Adipocyte (in vitro differentiated cells): ENCODE measurements around the gene CARD9.
"Not testable (repeated sequence)": the region's sequence is repeated elsewhere in the genome, so short reads cannot be mapped to it uniquely, and the experiment has no call there.

Source experiments
- DNase-seq: peaks from one replicate; pipeline ENCODE4 v3.0.0-alpha.2; 2015; ENCODE audit warnings: low read depth
- H3K27me3 ChIP-seq: replicated peaks from 2 replicates; pipeline ENCODE4 v1.7.0; 2013; ENCODE audit warnings: mild to moderate bottlenecking, low read length, moderate library complexity; ENCODE audit not compliant: control insufficient read depth, insufficient read depth
- H3K36me3 ChIP-seq: 2 replicates; pipeline ENCODE4 v1.7.0; 2013; ENCODE audit warnings: low read length, mild to moderate bottlenecking, moderate library complexity; ENCODE audit not compliant: control insufficient read depth, insufficient read depth, severe bottlenecking
- H3K4me1 ChIP-seq: 2 replicates; pipeline ENCODE4 v1.7.0; 2013; ENCODE audit warnings: mild to moderate bottlenecking, low read length, moderate library complexity; ENCODE audit not compliant: control insufficient read depth, insufficient read depth
- H3K4me3 ChIP-seq: 2 replicates; pipeline ENCODE4 v1.7.0; 2013; ENCODE audit warnings: mild to moderate bottlenecking, low read length, moderate library complexity
- H3K9ac ChIP-seq: 2 replicates; pipeline ENCODE4 v1.7.0; 2013; ENCODE audit warnings: mild to moderate bottlenecking, low read length, moderate library complexity
- H3K9me3 ChIP-seq: 2 replicates; pipeline ENCODE4 v1.7.0; 2013; ENCODE audit warnings: mild to moderate bottlenecking, low read length, moderate library complexity; ENCODE audit not compliant: control insufficient read depth

Gene CARD9

DNA sequence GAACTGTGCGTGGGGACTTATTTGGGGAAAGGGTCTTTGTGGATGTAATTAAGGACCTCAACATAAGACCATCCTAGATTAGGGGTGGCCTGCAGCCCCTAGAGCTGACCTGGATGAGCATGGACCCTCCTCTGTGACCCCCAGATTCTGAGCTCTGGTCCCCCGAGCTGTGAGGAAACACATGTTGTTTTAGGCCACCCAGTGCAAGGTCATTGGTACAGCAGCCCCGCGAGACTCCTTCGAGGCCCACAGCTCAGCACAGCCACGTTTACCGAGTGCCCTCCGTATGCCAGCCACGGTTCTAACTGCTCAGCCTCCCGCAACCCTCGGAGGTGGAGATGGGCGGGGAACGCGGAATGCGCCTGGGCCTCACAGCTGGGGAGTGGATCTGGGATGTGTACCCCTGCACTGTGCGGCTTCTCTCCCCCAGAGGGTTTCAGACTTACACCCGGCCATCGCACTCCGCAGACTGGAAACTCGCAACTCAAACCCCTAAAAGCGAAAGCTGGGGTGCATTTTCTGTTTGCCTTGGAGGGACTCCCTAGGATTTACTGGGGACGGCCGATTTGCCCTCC is 50.6 kb downstream of the CARD9 start:
- Histone ChIP-seq H3K9me3 (peaks cover 5% of the 10 kb centered on the region), H3K9ac (no peak overlapping the region), H3K4me1 (no peaks in the 10 kb centered on the region), H3K36me3 (no peaks in the 10 kb centered on the region), H3K27me3 (no peaks in the 10 kb centered on the region), H3K4me3 (no peak overlapping the region)
- DNase-seq, result no peak

DNA sequence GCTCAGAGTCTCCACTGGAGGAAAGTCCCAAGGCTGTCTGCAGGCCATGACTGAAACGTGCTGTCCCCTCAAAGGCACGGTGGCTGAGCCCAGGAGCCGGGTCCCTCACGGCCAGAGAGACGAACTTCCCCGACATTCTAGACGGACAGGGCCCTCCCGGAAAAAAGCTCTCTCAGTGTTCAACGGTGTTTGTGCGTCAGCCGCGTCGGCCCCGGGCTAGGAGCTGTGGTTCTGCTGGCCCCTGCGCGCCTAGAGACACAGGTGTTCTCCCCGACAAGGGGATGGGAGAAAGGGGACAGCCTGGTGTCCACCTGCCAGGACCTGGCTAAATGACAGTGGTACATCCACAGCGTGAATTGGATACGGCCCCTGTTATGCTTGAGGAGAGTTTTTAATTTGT is 51.9 kb downstream of the CARD9 start:
- Histone ChIP-seq H3K27me3 (no peaks in the 10 kb centered on the region), H3K4me3 (no peak overlapping the region), H3K9me3 (peaks cover 5% of the 10 kb centered on the region), H3K36me3 (no peaks in the 10 kb centered on the region), H3K4me1 (no peaks in the 10 kb centered on the region), H3K9ac (no peak overlapping the region)
- DNase-seq, result no peak

DNA sequence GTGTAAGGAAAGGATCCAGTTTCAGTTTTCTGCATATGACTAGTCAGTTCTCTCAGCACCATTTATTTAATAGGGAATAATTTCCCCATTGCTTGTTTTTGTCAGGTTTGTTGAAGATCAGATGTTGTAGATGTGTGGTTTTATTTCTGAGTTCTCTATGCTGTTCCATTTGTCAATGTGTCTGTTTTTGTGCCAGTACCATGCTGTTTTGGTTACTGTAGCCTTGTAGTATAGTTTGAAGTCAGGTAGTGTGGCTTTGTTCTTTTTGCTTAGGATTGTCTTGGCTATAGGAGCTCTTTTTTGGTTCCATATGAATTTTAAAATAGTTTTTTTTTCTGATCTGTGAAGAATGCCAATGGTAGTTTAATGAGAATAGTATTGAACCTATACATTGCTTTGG is 52.5 kb downstream of the CARD9 start:
- H3K9ac ChIP-seq, H3K9me3 ChIP-seq, H3K4me1 ChIP-seq, H3K36me3 ChIP-seq, DNase-seq, H3K4me3 ChIP-seq, H3K27me3 ChIP-seq: not testable (repeated sequence)

DNA sequence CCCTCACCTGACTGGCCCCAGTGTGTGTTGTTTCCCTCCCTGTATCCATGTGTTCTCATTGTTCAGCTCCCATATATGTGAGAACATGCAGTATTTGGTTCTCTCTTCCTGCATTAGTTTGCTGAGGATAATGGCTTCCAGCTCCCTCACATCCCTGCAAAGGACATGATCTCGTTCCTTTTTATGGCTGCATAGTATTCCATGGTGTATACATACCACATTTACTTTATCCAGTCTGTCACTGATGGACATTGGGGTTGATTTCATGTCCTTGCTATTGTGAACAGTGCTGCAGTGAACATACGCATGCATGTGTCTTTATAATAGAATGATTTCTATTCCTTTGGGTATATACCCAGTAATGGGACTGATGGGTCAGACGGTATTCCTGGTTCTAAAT is 53.5 kb downstream of the CARD9 start:
- H3K4me3 ChIP-seq, H3K4me1 ChIP-seq, H3K36me3 ChIP-seq, DNase-seq, H3K9ac ChIP-seq, H3K27me3 ChIP-seq: not testable (repeated sequence)
- peaks cover 12% of the 10 kb centered on the region for H3K9me3 ChIP-seq

DNA sequence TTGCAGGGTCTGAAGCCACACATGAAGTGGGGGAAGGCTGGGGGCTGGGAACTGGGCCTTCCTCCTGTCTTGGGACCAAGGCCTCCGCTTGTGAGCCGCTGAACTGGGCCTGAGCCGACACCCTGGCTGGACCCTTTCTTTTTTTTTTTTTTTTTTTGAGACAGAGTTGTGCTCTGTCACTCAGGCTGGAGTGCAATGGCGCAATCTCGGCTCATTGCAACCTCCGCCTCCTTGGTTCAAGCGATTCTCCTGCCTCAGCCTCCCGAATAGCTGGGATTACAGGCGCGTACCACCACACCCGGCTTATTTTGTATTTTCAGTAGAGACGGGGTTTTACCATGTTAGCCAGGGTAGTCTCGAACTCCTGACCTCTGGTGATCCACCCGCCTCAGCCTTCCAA is 54.2 kb downstream of the CARD9 start:
- not testable (repeated sequence) for H3K4me3 ChIP-seq, H3K9ac ChIP-seq, H3K36me3 ChIP-seq, H3K4me1 ChIP-seq, DNase-seq, H3K27me3 ChIP-seq
- peaks cover 19% of the 10 kb centered on the region for H3K9me3 ChIP-seq

DNA sequence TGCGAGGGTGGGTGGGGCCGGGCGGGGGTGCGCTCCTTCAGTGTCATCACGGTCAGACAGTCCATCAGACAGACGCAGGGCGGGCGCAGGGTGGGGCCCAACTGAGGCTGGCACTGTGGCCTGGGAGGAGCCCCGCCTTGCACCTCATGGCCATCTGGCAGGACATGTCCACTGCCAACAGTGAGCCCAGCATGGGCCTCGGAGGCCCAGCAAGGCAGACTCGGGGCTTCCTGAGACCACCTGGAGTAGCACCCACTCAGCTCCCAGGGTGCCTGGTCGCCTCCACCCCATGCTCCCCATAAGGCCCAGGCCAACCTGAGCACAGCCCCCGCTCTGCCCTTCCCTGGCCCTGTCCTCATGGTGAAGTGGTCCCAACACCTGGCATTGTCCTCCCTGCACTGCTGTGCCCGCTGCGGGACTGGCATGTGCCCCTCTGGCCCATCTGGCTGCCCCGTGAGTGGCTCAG is 54.7 kb downstream of the CARD9 start:
- no peak overlapping the region for H3K9ac ChIP-seq
- no peak overlapping the region for H3K4me3 ChIP-seq
- no peaks in the 10 kb centered on the region for H3K4me1 ChIP-seq
- H3K27me3 ChIP-seq, result no peaks in the 10 kb centered on the region
- DNase-seq, result no peak
- H3K9me3 ChIP-seq, result peaks cover 19% of the 10 kb centered on the region
- H3K36me3 ChIP-seq, result no peaks in the 10 kb centered on the region

DNA sequence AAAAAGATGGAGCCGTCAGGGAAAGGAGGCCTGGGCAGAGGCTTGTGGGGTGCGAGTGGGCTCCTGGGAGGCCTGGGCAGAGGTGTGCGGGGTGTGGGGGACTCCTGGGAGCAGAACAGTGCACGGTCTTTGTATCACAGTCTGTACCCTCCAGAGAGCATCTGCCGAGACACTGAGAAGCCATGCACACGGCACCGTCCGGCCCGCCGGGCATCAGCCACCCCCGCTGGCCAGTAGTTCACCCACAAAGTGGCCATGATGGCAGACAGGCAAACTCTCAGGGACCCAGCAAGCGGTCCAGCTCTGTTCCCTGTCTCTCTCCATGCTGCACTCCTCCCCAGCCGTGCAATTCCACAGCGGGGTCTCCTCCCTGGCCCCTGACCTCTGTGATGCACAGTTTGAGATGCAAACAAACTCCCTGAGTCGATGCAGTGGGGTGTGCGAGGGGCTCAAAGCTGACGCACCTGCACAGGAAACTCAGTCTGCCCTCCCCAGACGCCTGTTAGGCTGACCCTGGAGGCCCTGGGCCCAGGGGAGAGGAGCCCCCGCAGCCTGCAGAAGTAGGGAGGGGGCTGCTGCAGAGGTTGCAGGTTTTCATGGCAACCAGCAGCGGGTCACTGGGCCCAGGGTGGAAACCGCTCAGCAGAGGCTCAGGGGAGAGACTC is 55.2 kb downstream of the CARD9 start:
- H3K36me3 ChIP-seq, result no peaks in the 10 kb centered on the region
- H3K27me3 ChIP-seq, result peaks cover 2% of the 10 kb centered on the region
- H3K9ac ChIP-seq, result no peak overlapping the region
- DNase-seq, result no peak
- H3K4me1 ChIP-seq, result no peaks in the 10 kb centered on the region
- peaks cover 19% of the 10 kb centered on the region for H3K9me3 ChIP-seq
- no peak overlapping the region for H3K4me3 ChIP-seq

DNA sequence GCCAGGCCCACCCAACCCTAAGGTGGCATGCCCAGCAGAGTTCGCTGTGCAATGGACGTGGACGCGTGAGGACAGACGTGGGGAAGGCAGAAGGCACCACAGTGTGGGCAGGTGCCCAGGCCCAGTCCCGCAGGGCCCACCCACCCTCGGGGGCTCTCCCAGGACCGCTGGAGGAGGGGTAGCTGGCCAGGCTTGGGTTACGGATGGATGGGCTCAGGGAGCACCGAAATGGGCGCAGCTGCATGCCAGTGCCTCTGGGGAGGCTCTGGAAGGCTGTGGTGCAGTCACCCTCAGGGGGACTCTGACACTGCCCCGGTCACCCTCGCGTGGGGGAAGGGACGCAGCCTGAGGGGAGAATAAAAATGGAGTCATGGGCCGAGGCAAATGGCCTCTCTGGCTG is 55.8 kb downstream of the CARD9 start:
- DNase-seq, result no peak
- no peaks in the 10 kb centered on the region for H3K36me3 ChIP-seq

DNA sequence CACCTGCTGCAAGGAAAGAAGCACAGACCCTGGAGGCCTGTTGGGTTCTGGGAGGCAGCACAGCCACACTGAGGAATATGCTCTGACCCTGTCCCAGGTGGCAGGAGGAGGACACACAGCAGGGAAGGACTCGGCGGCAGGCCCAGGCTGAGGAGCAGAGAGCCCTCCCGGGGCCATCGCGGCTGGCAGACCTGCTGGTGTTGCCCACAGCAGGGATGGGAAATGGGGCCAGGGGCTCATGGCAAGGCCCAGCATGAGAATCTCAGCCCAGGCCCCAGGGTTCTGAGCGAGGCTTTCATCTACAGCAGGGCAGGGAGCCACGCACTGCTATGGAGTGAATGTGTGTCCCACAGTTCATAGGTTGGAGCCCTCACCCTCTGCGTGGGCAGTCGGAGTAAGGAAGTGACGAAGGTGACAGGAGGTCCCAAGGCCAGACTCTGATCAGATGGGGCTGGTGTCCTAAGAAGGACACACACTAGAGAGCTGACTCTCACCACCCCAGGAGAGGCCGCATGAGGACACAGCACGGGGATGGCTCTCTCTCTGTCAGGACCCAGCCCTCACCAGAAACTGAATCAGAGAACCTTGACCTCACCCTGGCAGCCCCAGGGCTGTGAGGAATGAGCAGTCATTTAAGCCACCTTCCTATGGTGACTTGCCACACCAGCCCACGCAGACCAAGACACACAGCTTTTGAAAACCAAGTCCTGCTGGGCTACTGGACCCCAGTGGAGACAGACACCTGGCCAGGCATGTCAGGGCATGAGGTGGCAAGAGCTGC is 56.4 kb downstream of the CARD9 start:
- H3K9ac ChIP-seq, result no peak overlapping the region
- no peaks in the 10 kb centered on the region for H3K4me1 ChIP-seq
- no peak for DNase-seq
- H3K36me3 ChIP-seq, result no peaks in the 10 kb centered on the region
- peaks cover 19% of the 10 kb centered on the region for H3K9me3 ChIP-seq
- H3K4me3 ChIP-seq, result no peak overlapping the region
- peaks cover 5% of the 10 kb centered on the region for H3K27me3 ChIP-seq

More for the DNA sequence above, 55.8 kb downstream of the CARD9 start:
- no peaks in the 10 kb centered on the region for H3K4me1 ChIP-seq
- H3K27me3 ChIP-seq, result peaks cover 3% of the 10 kb centered on the region
- no peak overlapping the region for H3K4me3 ChIP-seq
- peaks cover 19% of the 10 kb centered on the region for H3K9me3 ChIP-seq
- no peak overlapping the region for H3K9ac ChIP-seq

DNA sequence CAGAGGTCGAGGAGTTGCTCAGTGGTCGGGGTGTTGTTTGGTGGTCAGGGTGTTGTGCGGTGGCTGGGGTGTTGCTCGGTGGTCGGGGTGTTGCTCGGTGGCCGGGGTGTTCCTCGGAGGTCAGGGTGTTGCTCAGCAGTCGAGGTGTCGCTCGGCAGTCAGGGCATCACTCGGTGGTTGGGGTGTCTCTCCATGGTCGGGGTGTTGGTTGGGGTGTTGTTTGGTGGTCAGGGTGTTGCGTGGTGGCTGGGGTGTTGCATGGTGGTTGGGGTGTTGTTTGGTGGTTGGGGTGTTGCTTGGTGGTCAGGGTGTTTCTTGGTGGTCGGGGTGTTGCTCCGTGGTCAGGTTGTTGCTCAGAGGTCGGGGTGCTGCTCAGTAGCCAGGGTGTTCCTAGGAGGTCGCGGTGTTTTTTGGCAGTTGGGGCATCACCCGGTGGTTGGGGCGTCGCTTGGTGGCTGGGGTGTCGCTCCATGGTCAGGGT is 57.2 kb downstream of the CARD9 start:
- H3K9ac ChIP-seq, result no peak overlapping the region
- no peaks in the 10 kb centered on the region for H3K36me3 ChIP-seq
- no peak for DNase-seq
- H3K4me1 ChIP-seq, result no peaks in the 10 kb centered on the region
- H3K4me3 ChIP-seq, result no peak overlapping the region
- H3K27me3 ChIP-seq, result peaks cover 8% of the 10 kb centered on the region
- peaks cover 18% of the 10 kb centered on the region for H3K9me3 ChIP-seq

DNA sequence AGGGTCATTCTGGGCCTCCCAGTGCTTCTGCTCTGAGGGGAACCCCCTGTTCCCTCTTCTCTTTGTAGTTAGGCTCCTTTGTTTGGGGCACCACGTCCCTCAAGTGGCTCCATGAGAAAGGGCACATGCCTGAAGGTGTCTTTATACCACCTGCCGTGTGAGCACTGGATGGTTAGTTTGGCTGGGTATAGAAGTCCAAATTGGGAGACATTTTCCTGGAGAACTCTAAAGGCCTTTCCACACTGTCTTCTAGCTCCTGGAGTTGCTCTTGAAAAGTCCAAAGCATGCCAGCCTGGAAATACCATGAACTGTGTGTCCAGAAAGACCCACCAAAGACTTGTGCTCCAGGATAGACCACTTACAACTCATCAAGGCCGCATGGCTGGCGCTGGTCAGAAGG is 58.5 kb downstream of the CARD9 start:
- H3K36me3 ChIP-seq, result no peaks in the 10 kb centered on the region
- no peaks in the 10 kb centered on the region for H3K4me1 ChIP-seq
- H3K9me3 ChIP-seq, result peaks cover 14% of the 10 kb centered on the region
- DNase-seq, result no peak
- H3K27me3 ChIP-seq, result peaks cover 20% of the 10 kb centered on the region
- H3K9ac ChIP-seq, result no peak overlapping the region
- no peak overlapping the region for H3K4me3 ChIP-seq
